T-cell (primary cell): ENCODE data around the gene BRS3. TPM values are rescaled to one million over a fixed set of nuclear protein-coding genes. Genes with fewer than 3 reads are reported as not detected.

ENCODE experiments used
- ATAC-seq, 4 experiments: fragments of 200-7000 bp in 3 of 4; fragments of 150-1000 bp in 1 of 4; cut with Tn5 transposase; replicated peaks in 1 of 4; 1 replicate in 3 of 4; 2 replicates in 1 of 4; pipeline ENCODE4 v1.10.0; 2021; ENCODE audit warnings: moderate library complexity in 3 of 4, mild to moderate bottlenecking in 2 of 4, moderate number of reproducible peaks in 1 of 4
- CTCF ChIA-PET, 2 donors: fragments of 300-600 bp; sonication (Branson Sonifier 250); formaldehyde crosslinking; loops; one replicate each; lab custom pipeline; 2022; ENCODE audit warnings: antibody characterized with exemption in 2 of 2; lab: Charles Lee
- POLR2A ChIA-PET, 2 donors: fragments of 300-600 bp; sonication (Branson Sonifier 250); formaldehyde crosslinking; loops; one replicate each; lab custom pipeline; 2022; ENCODE audit warnings: antibody characterized with exemption in 2 of 2; lab: Charles Lee
- DNase-seq, 35 experiments: peaks; one replicate each; pipeline versions ENCODE4 v3.0.0 to v3.0.0-alpha.2; 2013 to 2023
- H3K27ac ChIP-seq: one replicate; pipeline ENCODE4 v1.5.1; 2013; ENCODE audit warnings: low read length
- H3K27me3 ChIP-seq, 2 experiments: replicated peaks in 1 of 2; 1 replicate in 1 of 2; 2 replicates in 1 of 2; pipeline versions ENCODE4 v1.6.1 to v1.7.0; 2013; ENCODE audit warnings: low read length in 1 of 2, mixed read lengths in 1 of 2; ENCODE audit not compliant: control insufficient read depth in 2 of 2, insufficient read depth in 2 of 2; ENCODE audit errors: extremely low read depth in 1 of 2
- H3K36me3 ChIP-seq, 2 donors: 1 replicate in 1 of 2; 2 replicates in 1 of 2; pipeline versions ENCODE4 v1.6.1 to v1.7.0; 2013; ENCODE audit warnings: low read length in 1 of 2; ENCODE audit not compliant: control insufficient read depth in 2 of 2, insufficient read depth in 1 of 2; ENCODE audit errors: extremely low read depth in 1 of 2
- H3K4me1 ChIP-seq, 2 experiments: 1 replicate in 1 of 2; 2 replicates in 1 of 2; pipeline versions ENCODE4 v1.6.1 to v1.7.0; 2013; ENCODE audit warnings: low read length in 2 of 2, mixed read lengths in 1 of 2; ENCODE audit not compliant: insufficient read depth in 2 of 2, control insufficient read depth in 1 of 2; ENCODE audit errors: extremely low read depth in 1 of 2
- H3K4me3 ChIP-seq, 2 donors: 1 replicate in 1 of 2; 2 replicates in 1 of 2; pipeline versions ENCODE4 v1.5.1 to v1.7.0; 2013; ENCODE audit warnings: mild to moderate bottlenecking in 2 of 2, low read length in 1 of 2, moderate library complexity in 1 of 2; ENCODE audit not compliant: control insufficient read depth in 1 of 2; ENCODE audit errors: extremely low read depth in 1 of 2
- H3K9me3 ChIP-seq: 2 replicates; pipeline ENCODE4 v1.7.0; 2013
- H3K27ac Mint-ChIP-seq, 2 donors: one replicate each; pipeline ENCODE4 v1.8.0; 2020 to 2021; ENCODE audit warnings: mild to moderate bottlenecking in 2 of 2, mixed read lengths in 2 of 2
- H3K27me3 Mint-ChIP-seq, 2 donors: one replicate each; pipeline ENCODE4 v1.8.0; 2021 to 2022; ENCODE audit warnings: mixed read lengths in 2 of 2
- H3K36me3 Mint-ChIP-seq: one replicate; pipeline ENCODE4 v1.8.0; 2021; ENCODE audit warnings: mixed read lengths
- H3K4me1 Mint-ChIP-seq, 3 donors: one replicate each; pipeline ENCODE4 v1.8.0; 2020 to 2022; ENCODE audit warnings: mixed read lengths in 3 of 3, mild to moderate bottlenecking in 1 of 3
- H3K4me3 Mint-ChIP-seq, 3 donors: one replicate each; pipeline ENCODE4 v1.8.0; 2020 to 2022; ENCODE audit warnings: mild to moderate bottlenecking in 3 of 3, mixed read lengths in 3 of 3, moderate library complexity in 3 of 3
- H3K9me3 Mint-ChIP-seq, 3 donors: one replicate each; pipeline ENCODE4 v1.8.0; 2020 to 2022; ENCODE audit warnings: mixed read lengths in 3 of 3
- WGBS: methylation state at CpG from one replicate; pipeline ENCODE4 v1.1.5; 2013; ENCODE audit warnings: missing lambda C conversion rate; ENCODE audit not compliant: insufficient coverage; 5-methylcytosine and 5-hydroxymethylcytosine counted together
- total RNA-seq, 35 experiments: library from RNA in 6 of 35; stranded (reverse) in 6 of 35; fragments of 120-200 nt in 1 of 35; gene quantifications; one replicate each; pipeline versions ENCODE4 v1.2.1 to v1.2.4 and lab custom pipeline; 2013 to 2026

The BRS3 gene
- total RNA-seq, 5 donors from 2014 or later (not counting 1 experiment from before 2014, with no cell fraction given) = not detected

- no peaks in the 10 kb centered on the region for H3K9me3 ChIP-seq
- Mint-ChIP-seq H3K27ac (no peak overlapping the region), H3K27me3 (peaks cover 0 to 20% of the 10 kb centered on the region in 2 donors), H3K36me3 (no peaks in the 10 kb centered on the region), H3K4me3 (no peak overlapping the region), H3K4me1 (no peaks in the 10 kb centered on the region), H3K9me3 (no peaks in the 10 kb centered on the region)
- ATAC-seq = no peak
- no peaks in the 10 kb centered on the region for H3K4me1 ChIP-seq
- POLR2A ChIA-PET = no interaction called here
- H3K27me3 ChIP-seq = peaks cover 0 to 4% of the 10 kb centered on the region in 2 experiments
- CTCF ChIA-PET = interaction anchor here in 1 of 2 donors (0.5 kb wide), 1 partner anchor 474 kb away, joined by 4 read pairs; no protein-coding TSS in a partner anchor
- H3K4me3 ChIP-seq = no peak overlapping the region
- H3K36me3 ChIP-seq = no peaks in the 10 kb centered on the region
- no CpG with 5 or more reads among the region's 2 CpGs for WGBS
- no peak overlapping the region for H3K27ac ChIP-seq
- DNase-seq = no peak
Measured at GRCh38 chrX:136477026-136477425, 10.7 kb upstream of the BRS3 start.

- no peaks in the 10 kb centered on the region for H3K36me3 ChIP-seq
- H3K27me3 Mint-ChIP-seq = peaks cover 0 to 26% of the 10 kb centered on the region in 2 donors
- no peak overlapping the region for H3K27ac ChIP-seq
- H3K27me3 ChIP-seq = no peaks in the 10 kb centered on the region
- no peak overlapping the region for H3K4me3 ChIP-seq
- H3K4me1 Mint-ChIP-seq = no peaks in the 10 kb centered on the region
- H3K4me1 ChIP-seq = no peaks in the 10 kb centered on the region
- ATAC-seq = no peak
- ChIA-PET POLR2A (no interaction called here), CTCF (no interaction called here)
- no peaks in the 10 kb centered on the region for H3K36me3 Mint-ChIP-seq
- no peak overlapping the region for H3K27ac Mint-ChIP-seq
- no peaks in the 10 kb centered on the region for H3K9me3 Mint-ChIP-seq
- no peaks in the 10 kb centered on the region for H3K9me3 ChIP-seq
- WGBS = no CpG with 5 or more reads among the region's 4 CpGs
- no peak for DNase-seq
- H3K4me3 Mint-ChIP-seq = no peak overlapping the region
Measured at GRCh38 chrX:136480383-136480782, 7.4 kb upstream of the BRS3 start.

GRCh38 chrX:136488706-136489105 is 959 bp downstream of the BRS3 start:
- WGBS = no CpG with 5 or more reads among the region's 5 CpGs

GRCh38 chrX:136491832-136492231 is 4.1 kb downstream of the BRS3 start:
- WGBS = 100% methylated on average over 2 of the region's 6 CpGs
- no peaks in the 10 kb centered on the region for H3K36me3 Mint-ChIP-seq
- no peaks in the 10 kb centered on the region for H3K9me3 ChIP-seq
- ATAC-seq = no peak
- ChIA-PET CTCF (interaction anchor here in 1 of 2 donors (0.6 kb wide), 3 partner anchors 36 to 882 kb away, joined by 3 to 5 read pairs (median 4); no protein-coding TSS in a partner anchor), POLR2A (interaction anchor here in 1 of 2 donors (0.6 kb wide), 1 partner anchor 84 kb away, joined by 7 read pairs; no protein-coding TSS in a partner anchor)
- H3K4me1 ChIP-seq = peaks cover 0 to 5% of the 10 kb centered on the region in 2 experiments
- DNase-seq = no peak
- H3K4me1 Mint-ChIP-seq = peaks cover 0 to 4% (median 3%) of the 10 kb centered on the region in 3 donors
- no peaks in the 10 kb centered on the region for H3K9me3 Mint-ChIP-seq
- no peak overlapping the region for H3K27ac ChIP-seq
- H3K36me3 ChIP-seq = no peaks in the 10 kb centered on the region
- no peak overlapping the region for H3K27ac Mint-ChIP-seq
- H3K4me3 ChIP-seq = no peak overlapping the region
- peaks cover 27 to 45% of the 10 kb centered on the region in 2 donors for H3K27me3 Mint-ChIP-seq
- peaks cover 0 to 2% of the 10 kb centered on the region in 2 experiments for H3K27me3 ChIP-seq
- no peak overlapping the region for H3K4me3 Mint-ChIP-seq

More at GRCh38 chrX:136488706-136489105, 959 bp downstream of the BRS3 start:
- Mint-ChIP-seq H3K27me3 (peaks cover 32 to 58% of the 10 kb centered on the region in 2 donors), H3K9me3 (no peaks in the 10 kb centered on the region), H3K4me1 (no peaks in the 10 kb centered on the region), H3K4me3 (no peak overlapping the region), H3K36me3 (no peaks in the 10 kb centered on the region), H3K27ac (no peak overlapping the region)
- ChIA-PET CTCF (no interaction called here), POLR2A (no interaction called here)
- peaks cover 0 to 2% of the 10 kb centered on the region in 2 experiments for H3K27me3 ChIP-seq
- H3K9me3 ChIP-seq = no peaks in the 10 kb centered on the region
- H3K4me1 ChIP-seq = no peaks in the 10 kb centered on the region
- no peaks in the 10 kb centered on the region for H3K36me3 ChIP-seq
- no peak overlapping the region for H3K27ac ChIP-seq
- DNase-seq (no peak), ATAC-seq (no peak)
- no peak overlapping the region for H3K4me3 ChIP-seq

DNA sequence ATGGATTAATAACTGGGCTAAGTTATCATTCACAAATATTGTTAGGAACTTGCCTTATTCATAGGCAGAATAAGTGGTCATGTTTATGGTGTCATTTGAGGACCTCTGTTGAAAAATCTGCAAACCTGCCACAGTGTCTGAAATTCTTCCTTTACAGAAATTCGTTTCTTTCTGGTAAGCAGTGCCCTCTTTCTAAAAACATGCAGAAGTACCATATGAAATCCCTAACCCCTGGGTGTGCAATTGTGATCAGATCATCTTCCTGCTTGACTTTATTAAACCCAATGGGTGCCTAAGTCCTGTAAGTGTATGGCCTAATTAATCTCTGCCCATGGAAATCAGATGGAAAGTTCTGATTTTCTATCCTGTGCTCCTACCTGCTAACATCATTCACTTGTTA is 5.3 kb downstream of the BRS3 start:
- Histone ChIP-seq H3K27me3 (peaks cover 0 to 2% of the 10 kb centered on the region in 2 experiments), H3K4me3 (no peak overlapping the region), H3K4me1 (peaks cover 0 to 5% of the 10 kb centered on the region in 2 experiments), H3K36me3 (no peaks in the 10 kb centered on the region), H3K9me3 (no peaks in the 10 kb centered on the region), H3K27ac (no peak overlapping the region)
- DNase-seq (no peak), ATAC-seq (no peak)
- Mint-ChIP-seq H3K9me3 (no peaks in the 10 kb centered on the region), H3K4me1 (peaks cover 0 to 5% (median 3%) of the 10 kb centered on the region in 3 donors), H3K27me3 (peaks cover 25 to 45% of the 10 kb centered on the region in 2 donors), H3K36me3 (no peaks in the 10 kb centered on the region), H3K27ac (no peak overlapping the region), H3K4me3 (no peak overlapping the region)
- WGBS = no CpG with 5 or more reads among the region's 1 CpG
- CTCF ChIA-PET = no interaction called here
- POLR2A ChIA-PET = no interaction called here

DNA sequence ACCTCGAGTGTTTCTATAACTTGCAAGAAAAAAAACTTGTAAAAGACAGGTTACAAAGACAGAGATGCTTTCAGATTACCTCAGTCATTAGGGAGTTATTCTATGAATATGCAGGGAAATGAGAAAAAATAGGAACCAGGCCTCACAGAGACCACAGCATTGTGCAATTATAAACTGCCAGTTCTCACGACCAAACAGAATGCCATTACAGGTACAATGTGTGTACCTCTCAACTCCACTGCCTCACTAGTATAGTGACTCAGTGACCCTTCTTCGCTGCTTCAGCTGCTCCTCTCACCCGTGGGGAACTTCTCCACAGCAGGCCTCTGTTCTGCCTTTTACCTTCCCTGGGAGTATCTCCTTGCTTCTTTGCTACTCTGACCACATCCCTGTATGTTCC is 7.3 kb downstream of the BRS3 start:
- Mint-ChIP-seq H3K36me3 (peaks cover 2% of the 10 kb centered on the region), H3K4me3 (no peak overlapping the region), H3K27me3 (peaks cover 11 to 25% of the 10 kb centered on the region in 2 donors), H3K4me1 (peaks cover 13 to 20% (median 17%) of the 10 kb centered on the region in 3 donors), H3K27ac (no peak overlapping the region), H3K9me3 (no peaks in the 10 kb centered on the region)
- POLR2A ChIA-PET = no interaction called here
- H3K4me1 ChIP-seq = peaks cover 2 to 5% of the 10 kb centered on the region in 2 experiments
- ATAC-seq (no peak), DNase-seq (no peak)
- WGBS = 73% methylated on average over 2 of the region's 4 CpGs
- H3K27ac ChIP-seq = no peak overlapping the region
- H3K36me3 ChIP-seq = no peaks in the 10 kb centered on the region
- CTCF ChIA-PET = no interaction called here
- peaks cover 0 to 2% of the 10 kb centered on the region in 2 experiments for H3K27me3 ChIP-seq
- H3K9me3 ChIP-seq = no peaks in the 10 kb centered on the region
- H3K4me3 ChIP-seq = no peak overlapping the region
